ENCODE measurements around the gene ADAM19. TPM values are rescaled to one million over a fixed set of nuclear protein-coding genes. Genes with fewer than 3 reads are reported as not detected.
"Not testable (repeated sequence)": the region's sequence is repeated elsewhere in the genome, so short reads cannot be mapped to it uniquely, and the experiment has no call there.

Gene ADAM19
- total RNA-seq, 2 experiments from 2014 or later, result 118 to 127 TPM

DNA sequence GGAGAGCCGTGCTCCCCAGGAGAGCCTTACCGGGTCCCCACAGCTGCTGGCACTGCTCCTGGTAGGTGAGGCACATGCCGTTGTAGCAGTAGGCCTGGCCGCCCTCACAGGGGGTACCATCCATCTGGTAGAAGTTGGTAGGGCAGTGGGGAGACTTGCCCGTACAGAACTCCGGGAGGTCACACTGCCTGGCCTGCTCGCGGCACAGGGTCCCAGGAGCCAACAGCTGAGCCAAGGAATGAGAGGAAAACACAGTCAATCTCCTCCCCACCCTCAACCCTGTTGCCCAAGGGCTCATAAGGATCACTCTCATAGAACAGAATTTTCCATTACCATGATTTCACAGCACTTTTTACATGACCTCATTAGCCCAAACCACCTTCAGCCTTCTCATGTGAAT, 78.7 kb downstream of the ADAM19 start:
- H3K36me3 Mint-ChIP-seq (ENCODE audit: low read depth), result peaks cover 60% of the 10 kb centered on the region
- no peaks in the 10 kb centered on the region for H3K9me3 Mint-ChIP-seq
- H3K4me3 Mint-ChIP-seq, result no peak overlapping the region
- no peak for DNase-seq
- ChIA-PET POLR2A (no interaction called here), CTCF (no interaction called here)
- H3K27me3 Mint-ChIP-seq, result no peaks in the 10 kb centered on the region
- peaks cover 6% of the 10 kb centered on the region for H3K4me1 Mint-ChIP-seq
- peak overlapping the region; percentile 28 for H3K27ac Mint-ChIP-seq

DNA sequence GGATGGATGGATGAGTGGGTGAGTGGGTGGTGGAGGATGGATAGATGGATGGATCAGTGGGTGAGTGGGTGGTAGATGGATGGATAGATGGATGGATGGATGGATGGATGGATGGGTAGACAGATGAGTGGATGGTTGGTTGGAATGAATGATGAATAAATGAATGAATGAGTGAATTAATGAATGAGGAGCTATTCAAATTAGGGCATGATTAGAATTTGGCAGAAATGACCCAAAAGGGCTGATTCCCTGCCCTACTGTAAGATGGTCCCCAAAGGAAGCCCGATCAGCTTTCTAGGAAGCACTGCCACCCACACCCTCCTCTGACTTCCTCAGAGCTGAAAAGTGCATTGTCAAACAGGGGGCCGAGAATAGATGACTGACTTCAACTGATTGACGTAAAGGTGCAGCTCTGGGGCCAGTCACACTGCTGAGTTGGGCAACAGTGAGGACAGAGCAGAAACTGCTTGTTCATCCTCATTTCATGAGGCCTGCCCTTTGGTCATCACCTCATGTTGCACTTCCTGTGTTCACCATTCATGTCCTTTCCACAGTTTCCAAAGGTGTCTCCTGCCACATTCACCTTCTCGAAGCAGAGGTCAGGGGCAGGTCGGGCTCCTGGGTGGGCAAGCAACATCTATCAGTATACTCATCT, 81.3 kb downstream of the ADAM19 start:
- H3K27me3 Mint-ChIP-seq, result no peaks in the 10 kb centered on the region
- no peak for DNase-seq
- H3K9me3 Mint-ChIP-seq, result no peaks in the 10 kb centered on the region
- no peak overlapping the region for H3K4me3 Mint-ChIP-seq
- ChIA-PET POLR2A (no interaction called here), CTCF (interaction anchor here (1.0 kb wide), 1 partner anchor 22 kb away, joined by 3 read pairs; no protein-coding TSS in a partner anchor)
- peak overlapping the region; percentile 36 for H3K27ac Mint-ChIP-seq
- H3K36me3 Mint-ChIP-seq (ENCODE audit: low read depth), result peaks cover 58% of the 10 kb centered on the region
- peaks cover 8% of the 10 kb centered on the region for H3K4me1 Mint-ChIP-seq

GRCh38 chr5:157492886-157493285, 82.7 kb downstream of the ADAM19 start:
- no peaks in the 10 kb centered on the region for H3K27me3 Mint-ChIP-seq
- ChIA-PET POLR2A (no interaction called here), CTCF (no interaction called here)
- H3K4me3 Mint-ChIP-seq, result no peak overlapping the region
- no peaks in the 10 kb centered on the region for H3K9me3 Mint-ChIP-seq
- peaks cover 18% of the 10 kb centered on the region for H3K4me1 Mint-ChIP-seq
- no peak for DNase-seq
- H3K27ac Mint-ChIP-seq, result peak overlapping the region; percentile 66
- H3K36me3 Mint-ChIP-seq (ENCODE audit: low read depth), result peaks cover 65% of the 10 kb centered on the region

- Mint-ChIP-seq H3K27ac (no peak overlapping the region), H3K36me3 (ENCODE audit: low read depth) (peaks cover 70% of the 10 kb centered on the region), H3K9me3 (no peaks in the 10 kb centered on the region), H3K27me3 (no peaks in the 10 kb centered on the region), H3K4me1 (peaks cover 32% of the 10 kb centered on the region), H3K4me3 (no peak overlapping the region)
- DNase-seq, result no peak
- ChIA-PET CTCF (no interaction called here), POLR2A (no interaction called here)
These were observed 84.0 kb downstream of the ADAM19 start for GRCh38 chr5:157491471-157491995.

DNA sequence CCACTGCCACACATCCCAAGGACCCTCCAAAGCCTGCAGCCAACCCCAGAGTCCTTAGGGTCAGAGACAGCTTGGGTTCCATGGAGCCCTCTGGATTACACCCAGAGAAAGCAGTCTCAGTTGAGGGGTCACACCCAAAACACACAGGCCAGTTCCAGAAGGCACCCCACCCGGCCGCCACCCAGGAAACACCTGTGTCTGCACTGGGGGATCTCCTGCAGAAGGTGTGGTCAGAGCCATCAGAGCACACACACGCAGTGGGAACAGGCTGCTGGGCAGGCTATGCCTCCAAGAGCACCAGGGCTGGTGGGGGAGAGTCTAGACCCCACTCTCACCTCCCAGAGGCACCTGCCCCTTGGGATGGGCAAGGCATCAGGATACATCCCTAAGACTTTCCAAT, 88.2 kb downstream of the ADAM19 start:
- no peaks in the 10 kb centered on the region for H3K9me3 Mint-ChIP-seq
- H3K27me3 Mint-ChIP-seq, result no peaks in the 10 kb centered on the region
- peaks cover 84% of the 10 kb centered on the region for H3K36me3 Mint-ChIP-seq (ENCODE audit: low read depth)
- ChIA-PET POLR2A (no interaction called here), CTCF (no interaction called here)
- peaks cover 49% of the 10 kb centered on the region for H3K4me1 Mint-ChIP-seq
- H3K27ac Mint-ChIP-seq, result peak overlapping the region; percentile 89
- H3K4me3 Mint-ChIP-seq, result peak overlapping the region; percentile 11
- DNase-seq, result peak; percentile 22

DNA sequence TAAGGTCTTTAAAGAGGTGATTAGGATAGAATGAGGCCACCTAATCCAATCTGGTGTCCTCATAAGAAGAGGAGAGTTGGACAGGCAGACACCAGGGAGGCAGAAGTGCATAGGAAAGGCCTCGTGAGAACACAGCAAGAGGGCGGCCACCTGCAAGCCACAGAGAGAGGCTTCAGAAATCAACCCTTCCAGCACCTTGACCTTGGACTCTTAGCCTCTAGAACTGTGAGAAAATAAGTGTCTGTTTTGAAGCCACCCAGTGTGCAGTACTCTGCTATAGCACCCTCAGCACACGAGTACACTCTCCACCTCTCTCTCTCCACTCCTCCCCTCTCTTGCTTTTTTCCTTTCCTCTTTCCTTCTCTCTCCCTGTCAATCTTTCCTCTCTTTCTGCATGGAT, 88.7 kb downstream of the ADAM19 start:
- Mint-ChIP-seq H3K27me3 (no peaks in the 10 kb centered on the region), H3K9me3 (no peaks in the 10 kb centered on the region), H3K4me3 (peak overlapping the region; percentile 21), H3K27ac (peak overlapping the region; percentile 89), H3K36me3 (ENCODE audit: low read depth) (peaks cover 86% of the 10 kb centered on the region), H3K4me1 (peaks cover 54% of the 10 kb centered on the region)
- DNase-seq, result no peak
- ChIA-PET CTCF (no interaction called here), POLR2A (no interaction called here)

- Mint-ChIP-seq H3K9me3 (no peaks in the 10 kb centered on the region), H3K27me3 (no peaks in the 10 kb centered on the region), H3K4me1 (peaks cover 57% of the 10 kb centered on the region), H3K4me3 (no peak overlapping the region), H3K27ac (peak overlapping the region; percentile 89), H3K36me3 (ENCODE audit: low read depth) (peaks cover 83% of the 10 kb centered on the region)
- CTCF ChIA-PET, result interaction anchor here (2.1 kb wide), 1 partner anchor 257 kb away, joined by 8 read pairs; the partner anchor contains the start of gene LSM11
- DNase-seq, result no peak
- POLR2A ChIA-PET, result no interaction called here
These were observed 89.3 kb downstream of the ADAM19 start for GRCh38 chr5:157486221-157486681.

DNA sequence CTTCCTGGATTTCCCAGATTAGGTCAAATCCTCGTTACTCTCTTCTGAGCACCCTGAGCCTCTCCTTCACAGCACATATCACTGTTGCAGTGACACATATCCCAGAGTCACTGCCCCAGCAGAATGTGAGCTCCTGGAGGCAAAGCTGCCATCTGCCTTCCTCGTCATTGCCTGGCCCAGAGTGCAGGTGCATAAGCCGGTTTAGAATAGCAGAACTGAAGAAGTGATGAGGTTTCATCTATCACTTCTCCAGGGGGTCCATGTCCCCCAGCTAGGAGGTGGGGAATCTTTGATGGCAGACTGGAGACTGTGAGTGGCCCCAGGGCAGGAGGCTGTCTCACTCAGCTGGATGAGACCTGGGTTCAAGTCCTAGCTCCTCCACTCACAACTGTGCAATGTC, 89.8 kb downstream of the ADAM19 start:
- no peak for DNase-seq
- peak overlapping the region; percentile 89 for H3K27ac Mint-ChIP-seq
- H3K4me3 Mint-ChIP-seq, result no peak overlapping the region
- no peaks in the 10 kb centered on the region for H3K27me3 Mint-ChIP-seq
- peaks cover 83% of the 10 kb centered on the region for H3K36me3 Mint-ChIP-seq (ENCODE audit: low read depth)
- ChIA-PET CTCF (interaction anchor here (0.9 to 2.1 kb wide), 3 partner anchors 10 to 258 kb away, joined by 3 to 8 read pairs (median 3); partner anchors contain the start of gene LSM11), POLR2A (no interaction called here)
- no peaks in the 10 kb centered on the region for H3K9me3 Mint-ChIP-seq
- peaks cover 61% of the 10 kb centered on the region for H3K4me1 Mint-ChIP-seq

DNA sequence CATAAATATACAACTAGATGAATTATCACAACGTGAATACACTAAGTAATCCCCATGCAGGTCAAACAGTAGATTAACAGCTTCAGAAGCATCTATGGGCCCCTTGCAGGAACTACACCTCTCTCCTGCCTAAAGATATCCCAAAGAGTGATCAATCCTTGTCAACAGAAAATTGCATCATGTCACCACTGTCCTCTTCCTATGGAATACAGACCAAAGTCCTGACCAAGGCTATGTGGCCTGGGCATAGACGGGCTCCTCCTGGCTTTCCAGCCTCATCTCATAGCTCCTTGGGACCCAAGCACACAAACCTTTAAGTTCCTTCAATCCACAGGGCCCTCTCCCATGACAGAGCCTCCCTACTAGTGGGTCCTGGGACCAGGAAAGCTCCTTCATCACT, 90.2 kb downstream of the ADAM19 start:
- H3K9me3 Mint-ChIP-seq, result no peaks in the 10 kb centered on the region
- no peak for DNase-seq
- POLR2A ChIA-PET, result no interaction called here
- peaks cover 66% of the 10 kb centered on the region for H3K4me1 Mint-ChIP-seq
- CTCF ChIA-PET, result interaction anchor here (0.9 to 2.1 kb wide), 4 partner anchors 11 to 258 kb away, joined by 3 to 8 read pairs (median 4); partner anchors contain the start of gene LSM11
- no peaks in the 10 kb centered on the region for H3K27me3 Mint-ChIP-seq
- H3K27ac Mint-ChIP-seq, result peak overlapping the region; percentile 55
- H3K36me3 Mint-ChIP-seq (ENCODE audit: low read depth), result peaks cover 88% of the 10 kb centered on the region
- no peak overlapping the region for H3K4me3 Mint-ChIP-seq

DNA sequence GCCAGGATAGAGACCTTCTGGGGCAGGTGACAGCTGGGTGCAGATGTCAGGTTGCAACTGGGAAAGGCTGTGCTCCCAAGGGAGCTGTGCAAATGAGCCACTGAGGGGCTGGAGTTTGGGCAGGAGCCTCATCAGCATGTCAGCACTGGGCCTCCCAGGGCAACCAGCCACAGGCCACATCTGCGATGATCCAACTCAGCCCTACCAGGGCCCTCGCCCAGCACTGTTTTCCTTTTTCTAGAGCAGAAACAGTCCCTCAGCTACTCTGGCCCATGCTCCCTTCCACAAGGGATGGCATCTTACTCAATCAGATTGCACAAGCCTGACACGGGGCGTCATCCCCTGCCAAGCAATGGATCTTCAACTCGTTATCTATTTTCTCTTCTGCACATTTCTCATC, 90.8 kb downstream of the ADAM19 start:
- no peak for DNase-seq
- Mint-ChIP-seq H3K36me3 (ENCODE audit: low read depth) (peaks cover 89% of the 10 kb centered on the region), H3K27ac (no peak overlapping the region), H3K4me1 (peaks cover 72% of the 10 kb centered on the region), H3K4me3 (no peak overlapping the region), H3K27me3 (no peaks in the 10 kb centered on the region), H3K9me3 (no peaks in the 10 kb centered on the region)
- ChIA-PET CTCF (interaction anchor here (0.6 to 2.1 kb wide), 6 partner anchors 11 to 259 kb away, joined by 3 to 8 read pairs (median 4); partner anchors contain the start of gene LSM11), POLR2A (no interaction called here)

GRCh38 chr5:157482702-157483101, 92.9 kb downstream of the ADAM19 start:
- H3K27me3 Mint-ChIP-seq, DNase-seq, H3K4me3 Mint-ChIP-seq, H3K9me3 Mint-ChIP-seq, POLR2A ChIA-PET, CTCF ChIA-PET: not testable (repeated sequence)
- Mint-ChIP-seq H3K36me3 (ENCODE audit: low read depth) (peaks cover 87% of the 10 kb centered on the region), H3K4me1 (peaks cover 78% of the 10 kb centered on the region), H3K27ac (peak overlapping the region; percentile 16)

- no peaks in the 10 kb centered on the region for H3K27me3 Mint-ChIP-seq
- peaks cover 76% of the 10 kb centered on the region for H3K4me1 Mint-ChIP-seq
- H3K36me3 Mint-ChIP-seq (ENCODE audit: low read depth), result peaks cover 85% of the 10 kb centered on the region
- no peaks in the 10 kb centered on the region for H3K9me3 Mint-ChIP-seq
- no peak for DNase-seq
- POLR2A ChIA-PET, result no interaction called here
- CTCF ChIA-PET, result interaction anchor here (1.5 kb wide), 1 partner anchor 28 kb away, joined by 4 read pairs; no protein-coding TSS in a partner anchor
- no peak overlapping the region for H3K4me3 Mint-ChIP-seq
- peak overlapping the region; percentile 86 for H3K27ac Mint-ChIP-seq
These were observed 93.9 kb downstream of the ADAM19 start for GRCh38 chr5:157481666-157482065.

DNA sequence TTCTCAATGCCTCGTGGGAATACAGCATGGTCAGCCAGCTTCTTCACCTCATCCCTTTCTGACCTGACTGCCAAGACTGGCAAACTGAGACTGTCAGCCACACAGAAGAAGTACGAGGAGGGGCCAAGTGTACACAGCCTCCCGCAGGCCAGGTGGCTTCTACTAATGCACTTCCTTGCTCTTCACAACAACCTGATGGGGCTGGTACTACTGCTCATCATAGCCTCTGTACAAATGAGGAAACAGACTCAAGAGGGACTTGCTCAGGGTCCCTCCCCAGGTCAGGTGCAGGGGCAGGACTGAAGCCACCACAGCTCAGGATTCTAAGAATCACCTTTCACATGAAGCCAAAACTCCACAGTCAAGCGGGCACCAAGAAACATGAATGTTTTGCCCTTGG, 94.3 kb downstream of the ADAM19 start:
- peak overlapping the region; percentile 86 for H3K27ac Mint-ChIP-seq
- H3K36me3 Mint-ChIP-seq (ENCODE audit: low read depth), result peaks cover 83% of the 10 kb centered on the region
- H3K27me3 Mint-ChIP-seq, result no peaks in the 10 kb centered on the region
- ChIA-PET POLR2A (no interaction called here), CTCF (interaction anchor here (1.5 kb wide), 1 partner anchor 27 kb away, joined by 4 read pairs; no protein-coding TSS in a partner anchor)
- H3K4me3 Mint-ChIP-seq, result no peak overlapping the region
- no peaks in the 10 kb centered on the region for H3K9me3 Mint-ChIP-seq
- no peak for DNase-seq
- peaks cover 72% of the 10 kb centered on the region for H3K4me1 Mint-ChIP-seq

Measured in activated CD4-positive, alpha-beta T cell treated with anti-CD3 and anti-CD28 coated beads, Interleukin-2, amount 10 ng/mL, durations not matched to agents 7 days and 5 days (primary cell).